Epidermal melanocyte (primary cell): ENCODE data around the gene ZMYND10.

Source experiments
- DNase-seq: peaks from one replicate; pipeline ENCODE4 v3.0.0; 2011; ENCODE audit warnings: low spot score; ENCODE audit not compliant: insufficient read length

ZMYND10 gene

GRCh38 chr3:50371133-50371685 lies 25.7 kb upstream of the ZMYND10 start:
- DNase-seq = no peak

- no peak for DNase-seq
Observed at GRCh38 chr3:50370594-50370993, 25.1 kb upstream of the ZMYND10 start.

- DNase-seq = no peak
Observed at GRCh38 chr3:50369012-50369670, 23.6 kb upstream of the ZMYND10 start.

- DNase-seq = no peak
Observed at GRCh38 chr3:50365842-50366220, 20.3 kb upstream of the ZMYND10 start.

GRCh38 chr3:50365080-50365841 lies 19.7 kb upstream of the ZMYND10 start:
- DNase-seq = peak; percentile 75

GRCh38 chr3:50364573-50365079 lies 19.1 kb upstream of the ZMYND10 start:
- DNase-seq = no peak

GRCh38 chr3:50359760-50360110 lies 14.2 kb upstream of the ZMYND10 start:
- DNase-seq = no peak

GRCh38 chr3:50358911-50359759 lies 13.6 kb upstream of the ZMYND10 start, which contains the start of gene TMEM115:
TSS of gene TMEM115 (minus strand) at chr3:50359521. CDS start at chr3:50359063, 458 bp downstream.
- DNase-seq = peak; percentile 96

- no peak for DNase-seq
Observed at GRCh38 chr3:50358355-50358910, 12.9 kb upstream of the ZMYND10 start.

- no peak for DNase-seq
Observed at GRCh38 chr3:50357481-50357880, 11.9 kb upstream of the ZMYND10 start.

GRCh38 chr3:50356553-50356952 lies 11.0 kb upstream of the ZMYND10 start:
- DNase-seq = no peak

GRCh38 chr3:50355829-50356552 lies 10.5 kb upstream of the ZMYND10 start:
- DNase-seq = no peak

- no peak for DNase-seq
Observed at GRCh38 chr3:50354850-50355249, 9.3 kb upstream of the ZMYND10 start.

- no peak for DNase-seq
Observed at GRCh38 chr3:50354186-50354764, 8.7 kb upstream of the ZMYND10 start.

- no peak for DNase-seq
Observed at GRCh38 chr3:50353245-50354004, 7.9 kb upstream of the ZMYND10 start.

- no peak for DNase-seq
Observed at GRCh38 chr3:50352781-50353180, 7.2 kb upstream of the ZMYND10 start.

GRCh38 chr3:50351323-50351697 lies 5.8 kb upstream of the ZMYND10 start:
- no peak for DNase-seq

- DNase-seq = peak; percentile 99
Observed at GRCh38 chr3:50350527-50351322, 5.2 kb upstream of the ZMYND10 start, which contains the start of the genes CYB561D2 and NPRL2. TSS of gene CYB561D2 (plus strand) at chr3:50350862. CDS start at chr3:50351434, 572 bp downstream. TSS of gene NPRL2 (minus strand) at chr3:50350775. CDS start at chr3:50350652, 123 bp downstream.

- DNase-seq = no peak
Observed at GRCh38 chr3:50350213-50350526, 4.6 kb upstream of the ZMYND10 start.
